ENCODE results near the gene HOXC12. TPM values are rescaled to one million over a fixed set of nuclear protein-coding genes. Genes with fewer than 3 reads are reported as not detected.

The HOXC12 gene
- total RNA-seq, 3 donors from 2014 or later, result 0.15 TPM; not detected in 2

GRCh38 chr12:53989227-53990113 is 34.8 kb downstream of the HOXC12 start:
- peaks cover 4 to 14% of the 10 kb centered on the region in 2 donors for H3K4me1 ChIP-seq
- H3K36me3 ChIP-seq, result no peaks in the 10 kb centered on the region
- no peak overlapping the region for H3K27ac ChIP-seq
- intact Hi-C loops (cut with DNase I; ENCODE audit: low total_unique reads), result no loop called here
- no peak for TF ChIP-seq POLR2AphosphoS5 (IDR thresholded peaks at IDR 0.05)
- peak; percentile 13 to 49 (median 47) for TF ChIP-seq CTCF (IDR thresholded peaks at IDR 0.05)
- peak overlapping the region; percentile 14 to 49 (median 32) for H3K4me3 ChIP-seq
- no peaks in the 10 kb centered on the region for H3K9me3 ChIP-seq
- H3K27me3 ChIP-seq, result peaks cover 5 to 98% of the 10 kb centered on the region in 2 donors
- no peak for DNase-seq (ENCODE audit: low spot score in 2 of 2)

DNA sequence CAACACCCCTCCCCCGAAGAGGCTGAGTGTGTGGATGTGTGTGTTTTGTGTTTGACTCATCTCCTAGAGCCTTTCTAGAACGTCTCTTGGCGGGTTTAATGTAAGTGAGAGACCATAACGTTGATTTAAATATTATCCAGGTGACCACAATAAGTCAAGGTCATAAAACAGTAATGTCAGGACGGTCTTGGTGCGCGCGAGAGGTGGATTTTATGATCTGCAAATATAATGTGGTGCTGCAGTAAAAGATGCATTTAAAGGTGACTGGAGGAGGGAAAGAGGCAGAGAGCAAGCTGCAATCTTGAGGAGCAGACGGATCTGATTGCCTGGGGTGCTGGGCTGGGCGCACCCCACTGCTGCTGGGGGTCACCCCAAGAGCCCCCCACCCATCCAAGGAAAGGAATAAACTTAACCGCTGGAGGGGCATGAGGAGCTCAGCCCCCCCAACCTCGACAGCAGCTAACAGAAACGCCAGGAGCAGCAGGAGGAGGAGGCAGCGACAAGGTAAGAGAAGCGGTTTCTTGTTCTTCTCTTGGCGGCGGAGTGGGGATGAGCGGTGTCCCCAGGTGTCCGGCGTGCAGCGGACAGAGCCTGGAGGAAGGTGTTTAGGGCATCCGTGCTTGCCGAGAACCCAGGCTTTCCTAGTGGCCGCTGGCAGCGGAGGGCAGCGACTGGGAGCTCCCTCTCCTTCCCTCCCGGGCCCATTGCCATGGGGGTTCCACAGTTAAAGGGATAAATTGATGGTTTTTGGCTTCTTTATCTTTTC is 35.8 kb downstream of the HOXC12 start:
- no peak for DNase-seq (ENCODE audit: low spot score in 2 of 2)
- no peaks in the 10 kb centered on the region for H3K9me3 ChIP-seq
- H3K4me1 ChIP-seq, result peaks cover 4 to 13% of the 10 kb centered on the region in 2 donors
- TF ChIP-seq POLR2AphosphoS5 (IDR thresholded peaks at IDR 0.05) (no peak), CTCF (IDR thresholded peaks at IDR 0.05) (no peak), POLR2A (IDR thresholded peaks at IDR 0.05) (no peak)
- peak overlapping the region; percentile 16 to 41 (median 24) for H3K4me3 ChIP-seq
- H3K27ac ChIP-seq, result no peak overlapping the region
- no peaks in the 10 kb centered on the region for H3K36me3 ChIP-seq
- peaks cover 5 to 100% of the 10 kb centered on the region in 2 donors for H3K27me3 ChIP-seq
- intact Hi-C loops (cut with DNase I; ENCODE audit: low total_unique reads), result no loop called here

- intact Hi-C loops (cut with DNase I; ENCODE audit: low total_unique reads), result no loop called here
- H3K36me3 ChIP-seq, result no peaks in the 10 kb centered on the region
- H3K27ac ChIP-seq, result peak overlapping the region in 1 of 2 donors; percentile 46
- TF ChIP-seq CTCF (IDR thresholded peaks at IDR 0.05) (no peak), POLR2AphosphoS5 (IDR thresholded peaks at IDR 0.05) (no peak), POLR2A (IDR thresholded peaks at IDR 0.05) (no peak)
- H3K4me1 ChIP-seq, result peaks cover 4 to 9% of the 10 kb centered on the region in 2 donors
- DNase-seq (ENCODE audit: low spot score in 2 of 2), result no peak
- H3K27me3 ChIP-seq, result peaks cover 4 to 100% of the 10 kb centered on the region in 2 donors
- no peaks in the 10 kb centered on the region for H3K9me3 ChIP-seq
- H3K4me3 ChIP-seq, result peak overlapping the region; percentile 16 to 41 (median 24)
Observed at GRCh38 chr12:53991077-53991460, 36.4 kb downstream of the HOXC12 start.

DNA sequence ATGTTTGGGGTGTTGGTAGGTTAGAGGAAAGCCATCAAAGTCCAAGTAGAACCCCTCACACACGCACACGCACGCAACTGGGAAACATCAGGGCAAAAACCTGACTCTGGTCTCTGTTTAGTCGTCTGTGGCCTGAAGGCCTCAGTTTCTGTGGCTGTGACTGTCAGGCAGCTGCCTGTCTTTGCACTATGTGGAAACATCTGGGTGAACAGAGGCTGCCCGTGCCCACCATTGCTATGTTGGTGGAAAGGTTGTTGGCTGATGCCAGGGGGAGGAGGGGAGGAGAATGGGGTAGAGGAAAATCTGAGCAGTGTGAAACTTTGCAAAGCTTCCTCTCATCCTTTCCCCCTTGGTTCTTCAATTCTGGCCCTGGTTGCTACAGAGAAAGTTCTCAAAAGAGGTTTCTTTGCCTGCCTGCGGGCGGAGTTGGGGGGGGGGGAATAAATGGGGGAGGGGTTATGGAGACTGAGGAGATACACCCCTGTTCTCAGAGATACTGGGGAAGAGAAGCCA is 37.7 kb downstream of the HOXC12 start:
- DNase-seq (ENCODE audit: low spot score in 2 of 2), result no peak
- peaks cover 4 to 9% of the 10 kb centered on the region in 2 donors for H3K4me1 ChIP-seq
- intact Hi-C loops (cut with DNase I; ENCODE audit: low total_unique reads), result no loop called here
- H3K4me3 ChIP-seq, result no peak overlapping the region
- no peaks in the 10 kb centered on the region for H3K9me3 ChIP-seq
- TF ChIP-seq POLR2A (IDR thresholded peaks at IDR 0.05) (no peak), CTCF (IDR thresholded peaks at IDR 0.05) (no peak), POLR2AphosphoS5 (IDR thresholded peaks at IDR 0.05) (no peak)
- H3K27me3 ChIP-seq, result peaks cover 3 to 92% of the 10 kb centered on the region in 2 donors
- H3K36me3 ChIP-seq, result no peaks in the 10 kb centered on the region
- no peak overlapping the region for H3K27ac ChIP-seq
